Tibial nerve (tissue), 4 donors: Measurements from ENCODE around the gene SLC25A30. TPM values are rescaled to one million over a fixed set of nuclear protein-coding genes. Genes with fewer than 3 reads are reported as not detected.
"Not testable (repeated sequence)": the region's sequence is repeated elsewhere in the genome, so short reads cannot be mapped to it uniquely, and the experiment has no call there.

Experiments
- DNase-seq, 2 donors: peaks; one replicate each; pipeline ENCODE4 v3.0.0-alpha.2; 2019; ENCODE audit warnings: low spot score in 2 of 2
- H3K27ac ChIP-seq, 4 donors: fragments of 200-600 bp; sonication (generic) in 3 of 4; one replicate each; pipeline ENCODE4 v1.5.1; 2017 to 2019; ENCODE audit warnings: mild to moderate bottlenecking in 1 of 4
- H3K27me3 ChIP-seq, 2 donors: fragments of 200-600 bp; sonication (generic) in 1 of 2; one replicate each; pipeline versions ENCODE4 v1.5.1 to v1.6.0; 2017 to 2019
- H3K36me3 ChIP-seq, 3 donors: fragments of 200-600 bp; sonication (generic); one replicate each; pipeline ENCODE4 v1.5.1; 2018 to 2019
- H3K4me1 ChIP-seq, 4 donors: fragments of 200-600 bp; sonication (generic) in 3 of 4; one replicate each; pipeline ENCODE4 v1.5.1; 2017 to 2019
- H3K4me3 ChIP-seq, 4 donors: fragments of 200-600 bp; sonication (generic) in 3 of 4; one replicate each; pipeline ENCODE4 v1.5.1; 2017 to 2019; ENCODE audit warnings: mild to moderate bottlenecking in 1 of 4, moderate library complexity in 1 of 4
- H3K9me3 ChIP-seq, 4 donors: fragments of 200-600 bp; sonication (generic) in 3 of 4; one replicate each; pipeline ENCODE4 v1.5.1; 2017 to 2019
- CTCF ChIP-seq, 5 experiments: fragments of 200-600 bp in 3 of 5; fragments of 450-650 bp in 2 of 5; sonication (generic) in 3 of 5; IDR thresholded peaks; one replicate each; pipeline ENCODE4 v1.5.1; 2016 to 2019; ENCODE audit warnings: antibody characterized with exemption in 5 of 5, mild to moderate bottlenecking in 3 of 5, moderate library complexity in 2 of 5
- EP300 ChIP-seq, 2 donors: sonication (generic); formaldehyde crosslinking; IDR thresholded peaks; one replicate each; pipeline ENCODE4 v1.6.1; 2017; ENCODE audit warnings: antibody characterized with exemption in 2 of 2, mild to moderate bottlenecking in 1 of 2
- POLR2A ChIP-seq, 2 donors: fragments of 450-650 bp; IDR thresholded peaks; one replicate each; pipeline ENCODE4 v1.6.1; 2017; ENCODE audit warnings: antibody characterized with exemption in 2 of 2, mild to moderate bottlenecking in 2 of 2, moderate library complexity in 2 of 2
- WGBS, 2 donors: methylation state at CpG; one replicate each; pipeline ENCODE4 v1.1.5; 2018; 5-methylcytosine and 5-hydroxymethylcytosine counted together
- total RNA-seq, 4 donors: library from RNA; depleted of rRNA; stranded (reverse); fragments of >200 nt; gene quantifications; one replicate each; pipeline ENCODE4 v1.1.0, GENCODE V29; 2016

The SLC25A30 gene
- total RNA-seq, 4 donors from 2014 or later = 9.6 to 20.1 (median 12.0) TPM

- Histone ChIP-seq H3K4me3 (no peak overlapping the region), H3K27ac (no peak overlapping the region), H3K4me1 (peaks cover 0 to 22% (median 9%) of the 10 kb centered on the region in 4 donors), H3K9me3 (no peaks in the 10 kb centered on the region), H3K36me3 (peaks cover 0 to 46% (median 0%) of the 10 kb centered on the region in 3 donors), H3K27me3 (no peaks in the 10 kb centered on the region)
- TF ChIP-seq EP300 (IDR thresholded peaks at IDR 0.05) = no peak
- no peak for TF ChIP-seq POLR2A (IDR thresholded peaks at IDR 0.05)
- peak in 3 of 5 experiments; percentile 54 to 66 (median 64) for TF ChIP-seq CTCF (IDR thresholded peaks at IDR 0.05)
- DNase-seq = no peak
- 20 to 25% methylated on average over 4 of the region's 4 CpGs for WGBS, 2 donors
Measured at GRCh38 chr13:45393941-45394570, 24.1 kb downstream of the SLC25A30 start.

- no peak overlapping the region for H3K27ac ChIP-seq
- no peaks in the 10 kb centered on the region for H3K9me3 ChIP-seq
- TF ChIP-seq CTCF (IDR thresholded peaks at IDR 0.05) (no peak), EP300 (IDR thresholded peaks at IDR 0.05) (no peak), POLR2A (IDR thresholded peaks at IDR 0.05) (no peak)
- no peak for DNase-seq
- H3K4me3 ChIP-seq = no peak overlapping the region
- peaks cover 0 to 44% (median 0%) of the 10 kb centered on the region in 3 donors for H3K36me3 ChIP-seq
- H3K27me3 ChIP-seq = no peaks in the 10 kb centered on the region
- peaks cover 0 to 22% (median 9%) of the 10 kb centered on the region in 4 donors for H3K4me1 ChIP-seq
- WGBS, 2 donors = 55 to 62% methylated on average over 4 to 5 of the region's 5 CpGs
Measured at GRCh38 chr13:45392811-45393210, 25.4 kb downstream of the SLC25A30 start.

- no peak for DNase-seq
- WGBS, 2 donors = 92 to 93% methylated on average over 6 of the region's 6 CpGs
- H3K36me3 ChIP-seq = peaks cover 0 to 51% (median 0%) of the 10 kb centered on the region in 3 donors
- TF ChIP-seq POLR2A (IDR thresholded peaks at IDR 0.05) = no peak
- TF ChIP-seq EP300 (IDR thresholded peaks at IDR 0.05) = no peak
- no peak for TF ChIP-seq CTCF (IDR thresholded peaks at IDR 0.05)
- H3K27me3 ChIP-seq = no peaks in the 10 kb centered on the region
- no peak overlapping the region for H3K4me3 ChIP-seq
- peaks cover 0 to 22% (median 9%) of the 10 kb centered on the region in 4 donors for H3K4me1 ChIP-seq
- H3K27ac ChIP-seq = no peak overlapping the region
- H3K9me3 ChIP-seq = no peaks in the 10 kb centered on the region
Measured at GRCh38 chr13:45391926-45392325, 26.2 kb downstream of the SLC25A30 start.

- peaks cover 0 to 22% (median 4%) of the 10 kb centered on the region in 4 donors for H3K4me1 ChIP-seq
- 92% methylated on average over 37 of the region's 37 CpGs for WGBS, 2 donors
- DNase-seq, H3K27ac ChIP-seq, H3K4me3 ChIP-seq, H3K27me3 ChIP-seq, H3K9me3 ChIP-seq: not testable (repeated sequence)
- peaks cover 0 to 57% (median 0%) of the 10 kb centered on the region in 3 donors for H3K36me3 ChIP-seq
Measured at GRCh38 chr13:45391128-45391527, 27.0 kb downstream of the SLC25A30 start.

- H3K9me3 ChIP-seq, H3K27me3 ChIP-seq, H3K27ac ChIP-seq, DNase-seq, H3K4me3 ChIP-seq: not testable (repeated sequence)
- Histone ChIP-seq H3K4me1 (peaks cover 0 to 17% (median under 1%) of the 10 kb centered on the region in 4 donors), H3K36me3 (peaks cover 0 to 57% (median 0%) of the 10 kb centered on the region in 3 donors)
- WGBS, 2 donors = 89 to 90% methylated on average over 9 of the region's 9 CpGs
Measured at GRCh38 chr13:45390348-45390747, 27.8 kb downstream of the SLC25A30 start.

GRCh38 chr13:45388664-45389063, 29.5 kb downstream of the SLC25A30 start:
- no peaks in the 10 kb centered on the region for H3K4me1 ChIP-seq
- no peak for TF ChIP-seq CTCF (IDR thresholded peaks at IDR 0.05)
- no peak for TF ChIP-seq POLR2A (IDR thresholded peaks at IDR 0.05)
- no peak for TF ChIP-seq EP300 (IDR thresholded peaks at IDR 0.05)
- H3K27me3 ChIP-seq = no peaks in the 10 kb centered on the region
- H3K27ac ChIP-seq = no peak overlapping the region
- peaks cover 0 to 72% (median 0%) of the 10 kb centered on the region in 3 donors for H3K36me3 ChIP-seq
- DNase-seq = no peak
- H3K9me3 ChIP-seq = no peaks in the 10 kb centered on the region
- WGBS, 2 donors = 63 to 66% methylated on average over 4 of the region's 4 CpGs
- no peak overlapping the region for H3K4me3 ChIP-seq

GRCh38 chr13:45386892-45387575, 31.1 kb downstream of the SLC25A30 start:
- peaks cover 0 to 63% (median 0%) of the 10 kb centered on the region in 3 donors for H3K36me3 ChIP-seq
- not testable (repeated sequence) for H3K4me1 ChIP-seq, H3K4me3 ChIP-seq, H3K9me3 ChIP-seq, H3K27me3 ChIP-seq, H3K27ac ChIP-seq, DNase-seq
- WGBS, 2 donors = 88 to 89% methylated on average over 17 of the region's 17 CpGs
